Liver (tissue), 3 donors: ENCODE measurements around the gene BCL2L11.

ENCODE experiments used
- ATF3 ChIP-seq: IDR thresholded peaks from 2 replicates; pipeline ENCODE4 v1.6.1; 2016; ENCODE audit warnings: antibody characterized with exemption
- EGR1 ChIP-seq, 2 donors: IDR thresholded peaks; 2 replicates each; pipeline ENCODE4 v1.6.1; 2016 to 2018; ENCODE audit warnings: antibody characterized with exemption in 2 of 2, low read depth in 2 of 2
- JUND ChIP-seq, 2 donors: IDR thresholded peaks; 2 replicates each; pipeline ENCODE4 v1.6.1; 2016; ENCODE audit warnings: antibody characterized with exemption in 2 of 2
- RAD21 ChIP-seq, 2 donors: IDR thresholded peaks; 2 replicates each; pipeline ENCODE4 v1.6.1; 2016; ENCODE audit warnings: antibody characterized with exemption in 2 of 2, mild to moderate bottlenecking in 2 of 2
- SP1 ChIP-seq: IDR thresholded peaks from 2 replicates; pipeline ENCODE4 v1.6.1; 2018; ENCODE audit warnings: antibody characterized with exemption, mild to moderate bottlenecking
- TAF1 ChIP-seq: conservative IDR thresholded peaks from 2 replicates; pipeline ENCODE4 v1.6.1; 2016; ENCODE audit warnings: antibody characterized with exemption, mild to moderate bottlenecking
- YY1 ChIP-seq: IDR thresholded peaks from 2 replicates; pipeline ENCODE4 v1.6.1; 2016; ENCODE audit warnings: antibody characterized with exemption, mild to moderate bottlenecking
- ZBTB33 ChIP-seq: IDR thresholded peaks from 2 replicates; pipeline ENCODE4 v1.6.1; 2016; ENCODE audit warnings: antibody characterized with exemption
- TF ChIP-seq, protein P1 (sequence below): IDR thresholded peaks from 2 replicates; pipeline ENCODE4 v1.6.1; 2016; ENCODE audit warnings: antibody characterized with exemption
- TF ChIP-seq, protein P2 (sequence below): fragments of 150-350 bp; IDR thresholded peaks from 2 replicates; pipeline ENCODE4 v1.5.1; 2017; ENCODE audit warnings: improper control_type of control experiment, low read depth, low read length; ENCODE audit not compliant: missing input control
- donor health status: healthy.
- donor health status: healthy.

DNA sequence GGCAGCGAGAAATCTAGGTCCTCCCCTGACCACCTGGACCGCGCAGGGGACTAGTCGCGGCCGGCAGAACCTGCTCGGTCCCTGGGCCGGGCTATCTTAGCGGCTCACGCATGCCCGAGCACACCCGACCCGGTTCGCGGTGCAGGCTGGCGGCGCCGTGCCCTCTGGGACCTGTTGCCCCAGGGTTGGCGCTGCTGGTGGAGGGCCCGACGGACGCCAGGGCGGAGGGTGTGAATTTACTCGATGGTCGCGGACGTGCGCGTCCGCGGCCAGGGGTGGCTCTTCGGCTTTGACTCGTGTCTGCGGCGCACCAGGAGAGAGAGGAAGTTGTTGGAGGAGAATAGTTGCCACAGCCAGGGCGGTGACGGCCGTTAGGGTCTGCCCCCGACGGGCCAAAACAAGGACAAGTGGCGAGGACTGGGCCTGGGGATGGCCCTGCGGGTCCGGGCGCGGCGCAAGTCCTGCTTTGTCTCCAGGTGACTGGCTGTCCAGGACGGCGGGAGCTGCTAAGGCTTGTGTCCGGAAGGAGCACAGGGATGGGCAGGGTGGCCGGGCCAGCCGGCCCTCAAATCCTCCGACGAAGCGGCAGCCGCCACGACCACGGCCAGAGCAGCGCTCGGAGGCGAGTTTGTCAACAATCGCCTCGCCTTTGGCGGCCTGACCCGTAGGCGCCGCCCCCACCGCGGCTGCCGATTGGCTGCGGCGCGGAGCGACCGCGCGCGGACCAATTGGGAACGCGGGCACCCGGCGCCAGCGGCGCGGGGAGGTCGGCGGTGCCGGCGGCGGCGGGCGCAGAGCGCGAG lies 1.3 kb downstream of the BCL2L11 start:
- TF ChIP-seq, protein P1, sequence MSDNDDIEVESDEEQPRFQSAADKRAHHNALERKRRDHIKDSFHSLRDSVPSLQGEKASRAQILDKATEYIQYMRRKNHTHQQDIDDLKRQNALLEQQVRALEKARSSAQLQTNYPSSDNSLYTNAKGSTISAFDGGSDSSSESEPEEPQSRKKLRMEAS = no peak
- TF ChIP-seq, protein P2, sequence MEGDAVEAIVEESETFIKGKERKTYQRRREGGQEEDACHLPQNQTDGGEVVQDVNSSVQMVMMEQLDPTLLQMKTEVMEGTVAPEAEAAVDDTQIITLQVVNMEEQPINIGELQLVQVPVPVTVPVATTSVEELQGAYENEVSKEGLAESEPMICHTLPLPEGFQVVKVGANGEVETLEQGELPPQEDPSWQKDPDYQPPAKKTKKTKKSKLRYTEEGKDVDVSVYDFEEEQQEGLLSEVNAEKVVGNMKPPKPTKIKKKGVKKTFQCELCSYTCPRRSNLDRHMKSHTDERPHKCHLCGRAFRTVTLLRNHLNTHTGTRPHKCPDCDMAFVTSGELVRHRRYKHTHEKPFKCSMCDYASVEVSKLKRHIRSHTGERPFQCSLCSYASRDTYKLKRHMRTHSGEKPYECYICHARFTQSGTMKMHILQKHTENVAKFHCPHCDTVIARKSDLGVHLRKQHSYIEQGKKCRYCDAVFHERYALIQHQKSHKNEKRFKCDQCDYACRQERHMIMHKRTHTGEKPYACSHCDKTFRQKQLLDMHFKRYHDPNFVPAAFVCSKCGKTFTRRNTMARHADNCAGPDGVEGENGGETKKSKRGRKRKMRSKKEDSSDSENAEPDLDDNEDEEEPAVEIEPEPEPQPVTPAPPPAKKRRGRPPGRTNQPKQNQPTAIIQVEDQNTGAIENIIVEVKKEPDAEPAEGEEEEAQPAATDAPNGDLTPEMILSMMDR = no peak
- TF ChIP-seq ZBTB33 (no peak), RAD21 (IDR thresholded peaks at IDR 0.05) (no peak), JUND (IDR thresholded peaks at IDR 0.05) (no peak), YY1 (peak; percentile 25), EGR1 (IDR thresholded peaks at IDR 0.05; ENCODE audit: low read depth in 2 of 2) (no peak), SP1 (no peak), ATF3 (no peak), TAF1 (no peak)
